HL-60 (cell line): ENCODE results near the gene SLC6A7.
A peak's percentile ranks its signal among the peaks of the same experiment; 100 is the strongest.
"Not testable (repeated sequence)": the region's sequence is repeated elsewhere in the genome, so short reads cannot be mapped to it uniquely, and the experiment has no call there.

ENCODE experiments used
- DNase-seq, 2 experiments: peaks; one replicate each; pipeline ENCODE4 v3.0.0-alpha.2; 2010 to 2020; ENCODE audit warnings: low read depth in 1 of 2, low spot score in 1 of 2
- H3K27ac ChIP-seq: fragments of 250-450 bp; sonication (Bioruptor Pico); replicated peaks from 2 replicates; pipeline ENCODE4 v1.5.1; 2020; ENCODE audit warnings: mild to moderate bottlenecking, moderate library complexity
- H3K27me3 ChIP-seq: fragments of 250-450 bp; sonication (Bioruptor Pico); 2 replicates; pipeline ENCODE4 v1.5.1; 2021; ENCODE audit warnings: mild to moderate bottlenecking, moderate library complexity; ENCODE audit not compliant: insufficient read depth, poor library complexity, severe bottlenecking
- H3K4me3 ChIP-seq: replicated peaks from 2 replicates; pipeline ENCODE4 v1.5.1; 2011; ENCODE audit warnings: mild to moderate bottlenecking, control low read depth, low read length; ENCODE audit not compliant: insufficient read depth
- CTCF ChIP-seq: IDR thresholded peaks from one replicate; pipeline ENCODE4 v1.5.1; 2011; ENCODE audit warnings: low read length, control low read depth, inconsistent platforms; ENCODE audit not compliant: insufficient read depth
- GABPA ChIP-seq: IDR thresholded peaks from 2 replicates; pipeline ENCODE4 v1.6.1; 2012; ENCODE audit warnings: low read depth
- POLR2AphosphoS5 ChIP-seq: IDR thresholded peaks from 2 replicates; pipeline ENCODE4 v1.6.1; 2012; ENCODE audit warnings: low read depth
- SPI1 ChIP-seq: IDR thresholded peaks from 2 replicates; pipeline ENCODE4 v1.6.1; 2012; ENCODE audit warnings: low read depth, mild to moderate bottlenecking, borderline replicate concordance
- TF ChIP-seq, protein P1 (sequence below): IDR thresholded peaks from 2 replicates; pipeline ENCODE4 v1.6.1; 2012; ENCODE audit warnings: low read depth; ENCODE audit not compliant: insufficient replicate concordance

SLC6A7 gene

DNA sequence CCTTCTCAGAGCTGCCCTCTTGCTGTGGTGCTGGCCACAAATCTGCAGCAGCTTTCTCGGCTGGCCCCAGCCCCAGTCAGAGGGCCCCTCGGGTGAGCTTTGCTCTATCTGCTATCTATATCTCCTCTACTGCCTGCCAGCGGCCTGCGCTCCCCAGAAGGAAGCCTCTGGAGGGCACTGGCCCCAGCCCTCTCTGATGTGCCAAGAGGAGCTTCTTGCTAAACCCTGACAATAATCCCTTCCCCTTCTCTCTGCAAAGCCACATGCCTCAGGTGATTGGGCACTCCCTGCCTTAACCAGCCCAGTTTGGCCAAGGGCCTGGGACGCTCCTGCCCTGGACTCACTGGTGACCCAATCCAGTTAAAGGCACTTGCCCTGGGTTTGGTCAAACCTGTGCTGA, 57.0 kb downstream of the SLC6A7 start:
- H3K4me3 ChIP-seq: no peak overlapping the region
- peak in 1 of 2 experiments; percentile 30 for DNase-seq

GRCh38 chr5:150247726-150248125, 57.9 kb downstream of the SLC6A7 start:
- H3K27ac ChIP-seq: no peak overlapping the region
- no peak for DNase-seq
- H3K27me3 ChIP-seq: no peaks in the 10 kb centered on the region
- H3K4me3 ChIP-seq: no peak overlapping the region
- TF ChIP-seq, protein P1, sequence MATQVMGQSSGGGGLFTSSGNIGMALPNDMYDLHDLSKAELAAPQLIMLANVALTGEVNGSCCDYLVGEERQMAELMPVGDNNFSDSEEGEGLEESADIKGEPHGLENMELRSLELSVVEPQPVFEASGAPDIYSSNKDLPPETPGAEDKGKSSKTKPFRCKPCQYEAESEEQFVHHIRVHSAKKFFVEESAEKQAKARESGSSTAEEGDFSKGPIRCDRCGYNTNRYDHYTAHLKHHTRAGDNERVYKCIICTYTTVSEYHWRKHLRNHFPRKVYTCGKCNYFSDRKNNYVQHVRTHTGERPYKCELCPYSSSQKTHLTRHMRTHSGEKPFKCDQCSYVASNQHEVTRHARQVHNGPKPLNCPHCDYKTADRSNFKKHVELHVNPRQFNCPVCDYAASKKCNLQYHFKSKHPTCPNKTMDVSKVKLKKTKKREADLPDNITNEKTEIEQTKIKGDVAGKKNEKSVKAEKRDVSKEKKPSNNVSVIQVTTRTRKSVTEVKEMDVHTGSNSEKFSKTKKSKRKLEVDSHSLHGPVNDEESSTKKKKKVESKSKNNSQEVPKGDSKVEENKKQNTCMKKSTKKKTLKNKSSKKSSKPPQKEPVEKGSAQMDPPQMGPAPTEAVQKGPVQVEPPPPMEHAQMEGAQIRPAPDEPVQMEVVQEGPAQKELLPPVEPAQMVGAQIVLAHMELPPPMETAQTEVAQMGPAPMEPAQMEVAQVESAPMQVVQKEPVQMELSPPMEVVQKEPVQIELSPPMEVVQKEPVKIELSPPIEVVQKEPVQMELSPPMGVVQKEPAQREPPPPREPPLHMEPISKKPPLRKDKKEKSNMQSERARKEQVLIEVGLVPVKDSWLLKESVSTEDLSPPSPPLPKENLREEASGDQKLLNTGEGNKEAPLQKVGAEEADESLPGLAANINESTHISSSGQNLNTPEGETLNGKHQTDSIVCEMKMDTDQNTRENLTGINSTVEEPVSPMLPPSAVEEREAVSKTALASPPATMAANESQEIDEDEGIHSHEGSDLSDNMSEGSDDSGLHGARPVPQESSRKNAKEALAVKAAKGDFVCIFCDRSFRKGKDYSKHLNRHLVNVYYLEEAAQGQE: no peak
- TF ChIP-seq SPI1: no peak
- no peak for TF ChIP-seq CTCF
- no peak for TF ChIP-seq POLR2AphosphoS5
- TF ChIP-seq GABPA: no peak

More for the DNA sequence above, 57.0 kb downstream of the SLC6A7 start:
- no peak overlapping the region for H3K27ac ChIP-seq
- TF ChIP-seq POLR2AphosphoS5: no peak
- TF ChIP-seq CTCF: no peak
- no peak for TF ChIP-seq SPI1
- TF ChIP-seq, protein P1: no peak
- no peak for TF ChIP-seq GABPA
- no peaks in the 10 kb centered on the region for H3K27me3 ChIP-seq

DNA sequence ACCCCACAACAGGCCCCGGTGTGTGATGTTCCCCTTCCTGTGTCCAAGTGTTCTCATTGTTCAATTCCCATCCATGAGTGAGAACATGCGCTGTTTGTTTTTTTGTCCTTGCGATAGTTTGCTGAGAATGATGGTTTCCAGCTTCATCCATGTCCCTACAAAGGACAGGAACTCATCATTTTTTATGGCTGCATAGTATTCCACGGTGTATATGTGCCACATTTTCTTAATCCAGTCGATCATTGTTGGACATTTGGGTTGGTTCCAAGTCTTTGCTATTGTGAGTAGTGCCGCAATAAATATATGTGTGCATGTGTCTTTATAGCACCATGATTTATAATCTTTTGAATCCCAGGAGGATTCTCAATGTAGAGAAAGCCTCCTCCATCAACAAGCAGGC, 58.6 kb downstream of the SLC6A7 start:
- not testable (repeated sequence) for DNase-seq, H3K27ac ChIP-seq, H3K27me3 ChIP-seq, H3K4me3 ChIP-seq

DNA sequence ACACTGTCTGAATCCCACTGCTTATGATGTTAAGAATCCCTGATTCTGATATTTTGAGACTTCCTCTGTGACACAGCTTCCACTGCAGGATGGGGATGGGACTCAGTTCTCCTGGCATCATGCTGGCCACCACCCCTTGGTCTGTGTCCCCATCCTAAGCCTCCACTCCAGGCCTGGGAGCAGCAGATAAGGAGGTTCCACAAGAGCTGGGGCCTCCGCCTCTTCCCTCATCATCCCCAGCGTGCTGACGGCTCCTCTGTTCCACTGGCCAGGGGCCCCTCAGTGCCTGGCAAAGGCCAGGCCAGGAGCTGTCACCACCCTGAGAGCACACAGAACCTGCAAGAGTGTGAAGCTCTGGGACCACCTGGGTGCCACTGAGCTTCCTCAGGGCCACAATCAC, 59.1 kb downstream of the SLC6A7 start:
- no peak overlapping the region for H3K4me3 ChIP-seq
- DNase-seq: no peak
- no peak overlapping the region for H3K27ac ChIP-seq
- no peaks in the 10 kb centered on the region for H3K27me3 ChIP-seq
- TF ChIP-seq POLR2AphosphoS5: no peak
- no peak for TF ChIP-seq GABPA
- TF ChIP-seq CTCF: no peak
- TF ChIP-seq, protein P1: no peak
- no peak for TF ChIP-seq SPI1
